ENCODE results near the gene CDYL.

- TF ChIP-seq CTCF (IDR thresholded peaks at IDR 0.05; ENCODE audit: insufficient read depth, low read length, poor library complexity, severe bottlenecking) (no peak), EZH2phosphoT487 (conservative IDR thresholded peaks at IDR 0.05; ENCODE audit: low read length) (no peak)
Observed at GRCh38 chr6:4905826-4906225, 129.6 kb downstream of the CDYL start.

Data from SU-DHL-6 (cell line).